C4-2B (cell line): Measurements from ENCODE around the gene C3orf52.

ENCODE experiments used
- CTCF ChIP-seq: fragments of 450-650 bp; conservative IDR thresholded peaks from 2 replicates; pipeline ENCODE4 v1.5.1; 2017; ENCODE audit warnings: mild to moderate bottlenecking
- ZFX ChIP-seq: fragments of 450-650 bp; IDR thresholded peaks from 2 replicates; pipeline ENCODE4 v1.6.1; 2017

- TF ChIP-seq CTCF (no peak), ZFX (no peak)
These were observed 15.7 kb downstream of the C3orf52 start for GRCh38 chr3:112101916-112102315.
